Globus pallidus (tissue), 1 donor: ENCODE measurements around the gene CHCHD4.
"Not testable (repeated sequence)": the region's sequence is repeated elsewhere in the genome, so short reads cannot be mapped to it uniquely, and the experiment has no call there.

Experiments
- DNase-seq: peaks from one replicate; pipeline ENCODE4 v3.0.0-alpha.2; 2015; ENCODE audit warnings: low spot score

The CHCHD4 gene

DNA sequence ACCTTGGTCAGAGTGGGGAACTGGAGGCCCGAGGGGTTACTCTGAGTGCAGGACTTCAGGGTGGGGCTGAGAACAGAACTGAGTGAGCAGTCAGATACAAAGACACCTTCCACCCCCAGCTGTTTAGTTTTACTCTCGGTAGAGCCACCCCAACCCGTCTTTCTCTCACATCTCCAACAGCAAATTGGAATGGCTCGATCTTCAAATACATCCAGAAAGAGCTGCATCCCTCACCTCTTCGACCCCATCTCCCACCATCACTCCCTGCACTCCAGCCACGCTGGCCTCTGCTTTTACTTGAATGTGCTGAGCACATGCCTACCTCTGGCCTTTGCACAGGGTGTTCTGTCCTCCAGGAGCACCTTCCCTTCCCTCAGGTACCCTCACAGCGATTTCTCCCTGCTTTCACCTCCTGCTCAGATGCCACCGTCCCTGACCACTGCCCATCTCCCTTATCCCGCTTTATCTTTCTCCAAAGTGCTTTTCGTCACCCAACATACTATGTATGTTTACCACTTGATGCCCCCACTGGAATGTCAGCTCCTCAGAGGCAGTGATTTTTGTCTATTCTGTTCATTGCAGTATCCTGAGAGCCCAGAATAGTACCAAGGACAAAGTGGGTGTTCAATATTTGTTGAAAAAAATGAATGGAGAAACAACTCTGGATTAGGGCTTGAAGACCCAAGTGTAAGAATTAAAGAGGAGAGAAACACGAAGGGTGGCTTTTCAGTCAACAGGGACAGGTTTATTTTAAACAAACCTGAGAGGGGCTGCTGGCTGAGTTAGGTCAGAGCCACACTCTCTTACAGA lies 4.4 kb downstream of the CHCHD4 start:
- no peak for DNase-seq

DNA sequence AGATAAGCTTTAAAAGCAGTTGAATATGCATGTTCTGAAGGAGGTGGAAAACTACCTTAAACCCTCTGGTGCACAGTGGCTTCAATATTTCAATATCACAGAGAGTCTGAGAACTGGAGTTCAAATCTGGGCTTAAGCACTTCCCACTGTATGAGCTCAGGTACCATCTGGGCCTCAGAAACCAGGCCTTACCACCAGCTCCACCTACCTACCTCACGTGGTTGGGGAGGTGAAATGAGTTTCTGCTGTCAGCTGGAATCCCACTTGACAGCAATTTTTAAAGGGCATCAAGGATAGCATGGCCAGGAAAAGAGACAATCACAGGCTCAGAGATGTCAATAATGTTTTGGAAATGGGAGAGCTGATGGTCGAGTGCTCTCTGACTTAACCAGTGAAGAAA lies 5.0 kb downstream of the CHCHD4 start:
- no peak for DNase-seq

DNA sequence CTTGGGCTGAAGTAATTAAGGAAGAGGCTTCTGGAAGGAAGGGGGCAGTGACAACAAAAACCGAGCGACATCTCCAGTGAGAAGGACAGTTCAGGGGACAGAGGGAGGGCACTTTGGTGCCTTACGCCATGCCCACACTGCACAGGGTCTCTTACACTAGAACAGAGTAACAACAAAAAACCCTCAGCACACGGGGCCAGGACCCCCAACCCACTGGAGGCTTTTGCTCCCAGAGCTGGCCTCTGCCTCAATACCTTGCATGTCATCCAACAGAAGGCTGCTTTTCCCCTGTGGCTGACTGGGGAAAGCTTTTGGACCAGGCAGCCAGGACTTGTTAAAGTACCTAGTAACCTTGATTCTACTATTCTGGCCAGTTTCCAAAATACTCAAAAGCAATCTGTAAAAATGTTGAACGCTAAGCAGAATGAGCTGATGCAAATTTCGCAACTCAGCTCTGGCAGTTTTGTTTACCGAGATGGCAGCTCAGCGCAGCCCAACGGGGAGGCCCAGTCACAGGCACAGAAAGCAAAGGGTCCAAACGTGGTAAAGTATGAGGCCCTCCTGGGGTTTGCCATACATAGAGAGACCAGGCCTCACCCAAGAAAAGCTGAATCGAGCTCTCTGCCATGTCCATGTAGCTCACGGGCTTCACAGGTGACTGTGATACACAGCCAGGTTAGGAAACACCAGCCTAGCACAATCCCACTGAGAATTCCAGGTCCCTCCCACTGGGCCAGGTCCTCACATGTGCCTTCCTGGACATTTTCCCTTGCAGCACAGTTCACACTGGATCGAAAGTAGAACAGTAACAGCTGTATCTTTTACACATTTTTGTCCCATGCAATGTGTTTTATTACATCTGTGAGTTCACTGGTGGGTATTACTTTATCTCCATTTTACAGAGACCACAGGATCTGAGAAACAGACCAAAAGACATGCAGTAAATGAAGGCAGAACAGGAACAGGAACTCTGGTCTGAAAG lies 6.0 kb downstream of the CHCHD4 start:
- DNase-seq, result no peak

DNA sequence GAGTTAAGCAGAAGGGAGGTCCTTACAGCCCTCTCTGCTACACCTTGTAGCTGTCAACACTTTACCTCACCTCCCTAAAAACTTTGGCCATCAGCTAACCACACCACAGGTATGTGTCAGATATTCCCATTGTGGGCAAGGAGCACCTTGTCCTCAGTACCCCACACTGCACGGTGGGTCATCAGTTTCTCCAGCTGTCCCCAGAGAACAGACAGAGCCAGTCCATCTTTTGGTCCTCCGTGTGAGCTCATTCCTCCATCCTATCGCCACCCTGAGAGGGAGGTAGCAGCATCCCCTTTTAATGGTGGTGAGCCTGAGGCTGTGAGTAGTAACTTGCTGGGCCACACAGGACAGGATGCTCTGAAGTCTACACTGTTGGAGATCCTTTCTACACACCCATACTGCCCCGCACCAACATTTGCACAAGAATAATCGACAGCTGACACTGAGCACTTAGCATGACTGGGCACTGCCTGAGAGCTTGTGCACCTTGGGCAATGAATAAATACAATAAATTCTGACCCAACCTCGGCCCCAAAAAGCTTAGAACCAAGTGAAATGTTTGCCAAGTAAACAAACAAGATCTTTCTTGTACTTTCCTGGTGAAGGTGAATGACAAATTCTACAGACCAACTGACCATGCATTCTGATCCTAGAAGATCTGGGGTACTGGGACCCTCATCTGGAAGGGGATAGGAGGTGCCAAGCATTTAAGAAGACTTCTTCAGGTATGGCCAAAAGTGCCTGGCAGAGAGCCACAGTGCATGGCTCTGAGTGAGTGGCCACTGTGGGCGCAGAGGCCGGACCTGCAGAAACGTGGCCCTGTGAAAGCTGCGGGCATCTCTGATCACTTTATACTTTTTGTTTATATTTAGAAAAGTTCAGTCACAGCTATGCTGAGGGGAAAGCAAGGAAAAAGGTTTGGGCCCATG lies 6.9 kb downstream of the CHCHD4 start:
- no peak for DNase-seq

DNA sequence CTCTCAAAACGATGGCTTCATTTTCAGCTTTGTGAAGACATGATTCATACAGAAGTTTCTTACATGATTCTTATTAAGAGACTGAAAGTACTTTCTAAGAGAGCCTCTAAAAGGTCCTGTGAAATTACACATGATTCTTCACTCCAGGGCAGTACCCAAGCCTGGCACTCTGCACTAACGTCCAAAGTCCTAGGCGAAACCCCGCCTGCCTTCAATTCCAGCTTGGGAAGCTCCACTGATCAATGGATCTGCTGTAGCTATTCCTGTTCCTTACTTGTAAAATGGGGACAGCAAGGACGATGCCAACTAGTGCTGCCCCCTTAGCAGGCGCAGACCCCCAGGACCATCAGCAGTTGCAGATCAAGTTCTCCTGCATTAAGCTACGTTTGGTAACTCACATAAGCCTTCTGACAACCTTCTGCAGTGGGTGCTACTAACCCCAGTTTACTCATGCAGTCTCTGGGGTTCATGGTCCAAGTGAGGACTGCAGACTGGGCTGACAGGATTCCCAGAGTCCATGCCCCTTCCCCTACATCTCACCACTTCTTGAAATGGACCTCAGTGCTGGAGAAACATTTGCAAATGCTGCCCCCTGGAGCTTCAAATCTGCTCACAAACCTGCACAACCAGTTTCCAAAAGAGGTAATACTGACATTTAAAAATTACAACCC lies 10.6 kb downstream of the CHCHD4 start:
- DNase-seq, result no peak

DNA sequence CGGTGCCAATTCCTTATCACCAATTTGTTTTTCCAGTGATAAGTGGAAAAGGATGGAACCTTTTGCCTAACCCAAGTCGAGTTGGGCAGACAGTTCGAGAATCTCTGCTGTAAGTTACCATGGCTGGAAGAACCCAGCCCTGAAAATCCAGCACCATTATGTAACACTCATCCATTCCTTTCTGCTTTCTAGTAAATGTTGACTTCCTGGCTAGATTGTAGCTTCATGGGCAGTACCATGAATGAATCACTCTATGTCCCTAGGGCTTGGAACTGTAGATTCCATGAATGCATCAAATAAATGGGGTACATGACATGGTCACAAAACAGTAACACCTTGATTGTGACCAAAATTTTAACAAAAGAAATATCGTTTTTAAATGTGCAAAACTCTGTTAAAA lies 14.0 kb downstream of the CHCHD4 start:
- no peak for DNase-seq

DNA sequence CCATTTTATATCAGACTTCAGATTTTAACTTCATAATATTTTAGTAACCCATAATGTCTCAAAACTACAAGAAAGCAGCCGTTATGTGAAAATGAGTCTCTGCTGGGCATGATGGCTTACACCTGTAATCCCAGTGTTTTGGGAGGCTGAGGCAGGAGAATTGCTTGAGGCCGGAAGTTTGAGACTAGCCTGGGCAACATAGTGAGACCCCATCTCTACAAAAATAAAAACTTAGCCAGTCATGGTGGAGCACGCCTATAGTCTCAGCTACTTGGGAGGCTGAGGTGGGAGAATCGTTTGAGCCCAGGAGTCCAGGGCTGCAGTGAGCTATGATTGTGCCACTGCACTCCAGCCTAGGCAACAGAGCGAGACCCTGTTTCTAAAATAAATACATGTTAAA lies 14.8 kb downstream of the CHCHD4 start:
- DNase-seq, result not testable (repeated sequence)

DNA sequence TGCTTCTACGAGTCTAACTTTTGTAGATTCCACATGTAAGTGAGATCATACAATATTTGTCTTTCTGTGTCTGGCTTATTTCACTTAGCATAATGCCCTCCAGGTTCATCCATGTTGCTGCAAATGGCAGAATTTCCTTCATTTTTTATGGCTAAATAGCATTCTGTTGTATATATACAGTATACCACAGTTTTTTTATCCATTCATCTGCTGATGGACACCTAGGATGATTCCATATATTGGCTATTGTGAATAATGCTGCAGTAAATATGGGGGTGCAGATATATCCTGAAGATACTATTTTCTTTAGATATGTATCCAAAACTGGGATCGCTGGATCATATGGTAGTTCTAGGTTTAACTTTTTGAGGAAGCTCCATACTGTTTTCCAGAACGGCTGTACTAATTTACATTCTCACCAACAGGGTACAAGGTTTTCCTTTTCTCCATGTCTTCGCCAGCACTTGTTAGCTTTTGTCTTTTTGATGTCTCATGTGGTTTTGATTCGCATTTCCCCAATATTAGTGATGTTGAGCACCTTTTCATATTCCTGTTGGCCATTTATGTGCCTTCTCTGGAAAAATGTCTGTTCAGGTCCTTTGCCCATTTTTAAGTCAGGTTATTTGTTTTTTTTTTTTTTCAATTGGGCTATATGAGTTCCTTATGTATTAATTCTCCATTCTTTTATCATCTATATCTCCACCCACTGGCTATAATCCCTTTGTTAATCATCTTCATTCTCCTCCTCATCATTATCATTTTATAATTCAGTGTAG lies 26.9 kb downstream of the CHCHD4 start:
- DNase-seq, result no peak

DNA sequence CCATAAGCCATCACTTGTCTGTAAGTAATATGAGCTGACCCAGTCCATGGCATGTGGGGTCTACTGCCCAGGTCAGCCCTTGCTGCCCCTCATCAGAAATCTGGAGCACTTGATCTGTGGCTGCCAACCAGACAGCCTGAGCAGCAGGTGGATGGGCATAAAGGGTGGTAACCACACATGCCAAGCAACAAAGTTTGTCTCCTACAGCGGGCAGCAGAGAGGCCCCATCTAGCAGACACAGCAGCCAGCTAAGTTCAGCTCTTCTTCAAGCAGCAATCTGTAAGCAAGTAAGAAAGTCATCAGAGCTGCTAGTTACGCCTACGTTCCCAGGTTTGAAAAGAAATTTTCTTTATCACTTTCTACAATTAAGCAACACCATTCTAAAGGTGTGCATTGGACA lies 27.9 kb downstream of the CHCHD4 start:
- DNase-seq, result no peak

DNA sequence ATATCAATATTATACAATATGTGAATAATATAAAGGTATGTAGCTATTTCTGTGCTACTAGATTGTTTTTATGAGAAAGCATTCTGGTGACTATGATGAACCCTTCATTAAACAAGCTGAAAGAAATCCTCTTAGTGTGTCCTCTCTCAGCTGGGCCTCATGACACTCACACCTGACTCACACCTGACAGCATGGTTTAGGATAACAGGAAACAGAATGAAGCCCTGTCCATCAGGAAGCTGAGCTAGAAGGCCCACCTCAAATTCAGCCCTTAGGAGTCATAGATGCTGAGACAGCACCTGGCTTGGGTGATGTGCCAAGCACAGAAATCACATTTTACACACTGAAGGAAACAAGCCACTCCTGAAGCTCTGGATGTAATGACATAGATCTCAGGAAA lies 30.8 kb downstream of the CHCHD4 start:
- DNase-seq, result no peak

DNA sequence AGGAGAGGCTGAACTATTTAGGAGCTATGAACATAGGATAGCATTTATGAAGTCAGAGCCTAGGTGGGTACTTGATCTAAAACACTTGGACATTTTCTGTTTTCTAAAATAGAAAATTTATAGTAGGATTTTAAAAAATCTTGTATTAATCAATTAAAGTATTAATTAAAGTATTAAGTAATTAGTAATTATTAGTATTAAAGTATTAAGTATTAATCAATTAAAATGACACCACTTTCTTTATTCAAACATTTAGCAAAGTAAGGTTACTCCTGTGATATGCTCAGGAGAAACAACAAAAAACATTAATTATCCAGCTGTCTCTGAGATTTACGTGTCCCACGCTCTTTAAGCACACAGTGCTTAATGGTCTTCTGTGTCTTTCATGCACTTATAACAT lies 32.2 kb downstream of the CHCHD4 start:
- DNase-seq, result no peak

DNA sequence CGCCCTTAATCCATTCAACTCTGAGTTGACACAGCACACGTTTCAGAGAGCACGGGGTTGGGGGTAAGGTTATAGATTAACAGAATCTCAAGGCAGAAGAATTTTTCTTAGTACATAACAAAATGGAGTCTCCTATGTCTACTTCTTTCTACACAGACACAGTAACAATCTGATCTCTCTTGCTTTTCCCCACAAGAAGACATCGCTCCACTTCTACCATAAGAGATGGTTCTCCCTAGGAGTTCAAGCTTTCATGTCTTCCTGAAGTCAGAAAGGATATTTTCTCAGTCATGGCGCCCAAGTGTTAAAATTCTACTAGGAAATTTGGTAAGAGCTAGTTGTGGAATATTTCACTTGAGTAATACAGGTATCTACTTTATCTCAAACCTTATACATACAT lies 32.7 kb downstream of the CHCHD4 start:
- DNase-seq, result not testable (repeated sequence)

DNA sequence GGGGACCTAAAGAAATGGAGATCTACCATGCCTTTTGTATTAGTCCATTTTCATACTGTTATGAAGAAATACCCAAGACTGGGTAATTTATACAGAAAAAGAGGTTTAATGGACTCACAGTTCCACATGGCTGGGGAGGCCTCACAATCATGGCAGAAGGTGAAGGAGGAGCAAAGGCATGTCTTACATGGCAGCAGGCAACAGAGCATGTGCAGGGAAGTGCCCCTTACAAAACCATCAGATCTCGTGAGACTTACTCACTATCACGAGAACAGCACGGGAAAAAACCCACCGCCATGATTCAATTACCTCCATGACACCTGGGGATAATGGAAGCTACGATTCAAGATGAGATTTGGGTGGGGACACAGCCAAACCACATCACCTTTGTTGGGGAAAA lies 37.2 kb downstream of the CHCHD4 start:
- not testable (repeated sequence) for DNase-seq

DNA sequence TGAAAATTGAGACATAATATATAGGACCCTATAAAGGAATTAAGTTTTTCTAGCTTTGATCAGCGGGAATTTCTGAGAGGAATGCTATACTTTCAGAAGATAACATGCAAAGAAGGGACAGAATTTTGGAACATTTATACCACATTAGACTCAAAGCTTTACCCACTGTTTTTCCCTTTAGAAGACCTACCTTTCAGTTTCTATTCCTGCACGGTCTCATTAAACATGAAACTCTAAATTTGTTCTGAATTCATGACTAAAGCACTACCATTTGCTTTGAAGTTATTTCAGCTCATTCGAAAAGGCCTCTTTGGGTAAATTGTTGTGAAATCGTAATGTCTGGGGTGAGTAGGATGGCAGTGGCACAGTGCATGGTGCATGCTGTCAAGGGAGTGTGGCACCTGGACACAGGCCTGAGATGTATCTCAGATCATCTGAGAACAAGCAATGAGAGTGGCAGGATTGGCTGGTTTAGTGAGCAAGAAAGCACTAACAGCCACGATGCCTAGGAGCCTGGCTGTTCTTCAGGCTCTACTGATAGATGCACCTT lies 42.5 kb downstream of the CHCHD4 start:
- no peak for DNase-seq

DNA sequence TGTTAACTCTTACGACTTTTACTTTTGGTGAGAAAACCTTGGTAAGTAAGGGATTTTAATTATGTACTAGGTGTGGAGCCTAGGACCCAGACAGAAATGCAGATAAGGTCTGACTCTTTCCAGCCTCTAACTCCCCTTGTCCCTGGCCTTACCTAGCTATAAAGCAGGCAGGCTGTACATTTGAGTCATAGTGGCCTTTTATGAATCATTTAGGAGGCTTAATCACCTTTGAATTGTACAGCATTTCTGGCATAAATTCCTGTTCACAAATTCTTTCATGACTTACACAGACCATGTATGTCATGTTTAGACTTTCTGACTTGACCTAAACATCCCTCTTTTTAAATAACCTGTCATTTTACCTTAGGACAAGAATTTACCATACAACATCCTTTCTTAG lies 47.4 kb downstream of the CHCHD4 start:
- DNase-seq, result no peak

DNA sequence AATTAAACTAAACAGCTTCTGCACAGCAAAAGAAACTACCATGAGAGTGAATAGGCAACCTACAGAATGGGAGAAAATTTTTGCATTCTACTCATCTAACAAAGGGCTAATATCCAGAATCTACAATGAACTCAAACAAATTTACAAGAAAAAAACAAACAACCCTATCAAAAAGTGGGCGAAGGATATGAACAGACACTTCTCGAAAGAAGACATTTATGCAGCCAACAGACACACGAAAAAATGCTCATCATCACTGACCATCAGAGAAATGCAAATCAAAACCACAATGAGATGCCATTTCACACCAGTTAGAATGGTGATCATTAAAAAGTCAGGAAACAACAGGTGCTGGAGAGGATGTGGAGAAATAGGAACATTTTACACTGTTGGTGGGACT lies 49.4 kb downstream of the CHCHD4 start:
- DNase-seq, result not testable (repeated sequence)

DNA sequence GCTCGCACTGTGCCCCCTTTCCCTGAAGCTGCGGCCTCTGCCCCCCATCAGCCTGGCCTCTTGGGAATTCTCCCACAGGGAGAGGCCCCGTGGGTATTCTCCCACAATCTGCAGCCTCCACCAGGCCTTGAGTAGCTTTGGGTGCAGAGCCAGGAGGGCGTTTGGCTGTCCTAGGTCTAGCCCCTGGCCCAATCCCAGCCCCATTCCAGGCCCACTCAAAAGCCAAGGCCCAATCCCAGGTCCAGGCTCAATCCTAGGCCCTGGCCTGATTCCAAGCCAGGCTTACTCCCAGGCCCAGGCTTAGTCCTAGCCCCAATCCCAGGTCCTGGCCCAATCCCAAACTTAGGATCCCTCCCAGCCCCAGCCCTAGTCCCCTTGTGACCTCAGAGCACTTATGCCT lies 59.8 kb downstream of the CHCHD4 start:
- no peak for DNase-seq

DNA sequence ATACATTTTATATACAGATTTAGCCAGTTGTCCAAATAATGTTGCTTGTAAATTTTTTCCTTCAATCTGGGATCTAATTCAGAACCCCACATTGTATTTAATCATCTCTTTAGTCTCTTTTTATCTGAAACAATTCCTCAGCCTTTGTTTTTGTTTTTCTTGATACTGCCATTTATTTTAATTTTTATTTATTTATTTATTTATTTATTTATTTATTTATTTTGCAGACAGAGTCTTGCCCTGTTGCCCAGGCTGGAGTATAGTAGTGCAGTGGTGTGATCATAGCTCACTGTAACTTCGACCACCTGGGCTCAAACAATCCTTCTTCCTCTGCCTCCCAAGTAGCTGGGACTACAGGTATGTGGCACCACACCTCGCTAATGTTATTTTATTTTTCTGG lies 61.5 kb downstream of the CHCHD4 start:
- no peak for DNase-seq
